NCI-H146 treated with DMSO at 0.1 percent for 48 hours (cell line): ENCODE data around the gene DEFB127.
"Not testable (repeated sequence)": the region's sequence is repeated elsewhere in the genome, so short reads cannot be mapped to it uniquely, and the experiment has no call there.

ENCODE experiments used
- DNase-seq: peaks from one replicate; lab custom pipeline; 2025; ENCODE audit not compliant: unreplicated experiment; lab: John Stamatoyannopoulos, UW

DEFB127 gene

GRCh38 chr20:157154-157553 lies at the start of gene DEFB127:
DEFB127 (plus strand) TSS chr20:157454; CDS start chr20:157545, 91 bp downstream.
- no peak for DNase-seq

GRCh38 chr20:112396-112795 lies 44.9 kb upstream of the DEFB127 start:
- DNase-seq, result no peak

GRCh38 chr20:117518-117917 lies 39.7 kb upstream of the DEFB127 start:
- DNase-seq, result no peak

GRCh38 chr20:129786-130323 lies 27.4 kb upstream of the DEFB127 start:
- DNase-seq, result not testable (repeated sequence)

GRCh38 chr20:137668-138490 lies 19.4 kb upstream of the DEFB127 start:
- no peak for DNase-seq

- no peak for DNase-seq
These were observed 15.0 kb upstream of the DEFB127 start, which contains the start of gene DEFB126 for GRCh38 chr20:142290-142689. DEFB126 (plus strand) TSS chr20:142590; CDS start chr20:142629, 39 bp downstream.

GRCh38 chr20:145877-146276 lies 11.4 kb upstream of the DEFB127 start:
- no peak for DNase-seq

- DNase-seq, result no peak
These were observed 5.1 kb upstream of the DEFB127 start for GRCh38 chr20:152131-152530.

GRCh38 chr20:164618-165017 lies 7.4 kb downstream of the DEFB127 start:
- no peak for DNase-seq

- no peak for DNase-seq
These were observed 11.6 kb downstream of the DEFB127 start for GRCh38 chr20:168876-169275.

- no peak for DNase-seq
These were observed 27.0 kb downstream of the DEFB127 start for GRCh38 chr20:184288-184687.

GRCh38 chr20:187733-188132 lies 30.5 kb downstream of the DEFB127 start:
- no peak for DNase-seq

- DNase-seq, result no peak
These were observed 32.4 kb downstream of the DEFB127 start, which contains the start of gene DEFB128 for GRCh38 chr20:189611-190010. DEFB128 (minus strand) TSS chr20:189711; CDS start chr20:189623, 88 bp downstream.

- no peak for DNase-seq
These were observed 41.0 kb downstream of the DEFB127 start for GRCh38 chr20:198225-198624.

GRCh38 chr20:199996-200395 lies 42.7 kb downstream of the DEFB127 start:
- DNase-seq, result no peak

- DNase-seq, result not testable (repeated sequence)
These were observed 46.4 kb downstream of the DEFB127 start for GRCh38 chr20:203630-204029.
